Progenitor cell of endocrine pancreas (in vitro differentiated cells): ENCODE measurements around the gene DMBX1. TPM values are rescaled to one million over a fixed set of nuclear protein-coding genes. Genes with fewer than 3 reads are reported as not detected.

Experiments used
- DNase-seq: peaks from one replicate; pipeline ENCODE4 v3.0.0; 2021; ENCODE audit warnings: low spot score; ENCODE audit not compliant: unreplicated experiment
- H3K27ac Mint-ChIP-seq: 2 replicates; pipeline ENCODE4 v1.8.0; 2021; ENCODE audit warnings: mild to moderate bottlenecking, moderate library complexity, mixed read lengths
- H3K27me3 Mint-ChIP-seq: 2 replicates; pipeline ENCODE4 v1.8.0; 2021; ENCODE audit warnings: mixed read lengths
- H3K36me3 Mint-ChIP-seq: 2 replicates; pipeline ENCODE4 v1.8.0; 2022; ENCODE audit warnings: mixed read lengths; ENCODE audit not compliant: insufficient read depth
- H3K4me1 Mint-ChIP-seq: 2 replicates; pipeline ENCODE4 v1.8.0; 2021; ENCODE audit warnings: low read depth, mixed read lengths
- H3K4me3 Mint-ChIP-seq: 2 replicates; pipeline ENCODE4 v1.8.0; 2021; ENCODE audit warnings: low read depth, mild to moderate bottlenecking, moderate library complexity, mixed read lengths
- H3K9me3 Mint-ChIP-seq: 2 replicates; pipeline ENCODE4 v1.8.0; 2021; ENCODE audit warnings: low read depth, mixed read lengths
- CTCF ChIP-seq: fragments of 200-600 bp; sonication (generic); IDR thresholded peaks from one replicate; pipeline ENCODE4 v1.5.0; 2021; ENCODE audit warnings: antibody characterized with exemption, mild to moderate bottlenecking; ENCODE audit not compliant: unreplicated experiment
- total RNA-seq: library from RNA; stranded (reverse); gene quantifications from 2 replicates; pipeline ENCODE4 v1.2.1, GENCODE V29; 2021

The DMBX1 gene
- total RNA-seq, 1 donor from 2014 or later: not detected

GRCh38 chr1:46466477-46467182 is 23.0 kb upstream of the DMBX1 start:
- no peaks in the 10 kb centered on the region for H3K9me3 Mint-ChIP-seq
- no peak overlapping the region for H3K27ac Mint-ChIP-seq
- peak overlapping the region; percentile 67 for H3K4me3 Mint-ChIP-seq
- TF ChIP-seq CTCF: no peak
- DNase-seq: no peak
- peaks cover 13% of the 10 kb centered on the region for H3K4me1 Mint-ChIP-seq
- no peaks in the 10 kb centered on the region for H3K36me3 Mint-ChIP-seq
- H3K27me3 Mint-ChIP-seq: peaks cover 91% of the 10 kb centered on the region

- H3K27ac Mint-ChIP-seq: peak overlapping the region; percentile 73
- no peak for DNase-seq
- H3K27me3 Mint-ChIP-seq: peaks cover 89% of the 10 kb centered on the region
- no peak for TF ChIP-seq CTCF
- H3K4me1 Mint-ChIP-seq: peaks cover 10% of the 10 kb centered on the region
- no peaks in the 10 kb centered on the region for H3K36me3 Mint-ChIP-seq
- H3K9me3 Mint-ChIP-seq: no peaks in the 10 kb centered on the region
- H3K4me3 Mint-ChIP-seq: peak overlapping the region; percentile 67
Observed at GRCh38 chr1:46467183-46467504, 22.5 kb upstream of the DMBX1 start.

- no peaks in the 10 kb centered on the region for H3K9me3 Mint-ChIP-seq
- no peak for TF ChIP-seq CTCF
- no peak overlapping the region for H3K4me3 Mint-ChIP-seq
- H3K27ac Mint-ChIP-seq: no peak overlapping the region
- peaks cover 89% of the 10 kb centered on the region for H3K27me3 Mint-ChIP-seq
- no peaks in the 10 kb centered on the region for H3K36me3 Mint-ChIP-seq
- no peak for DNase-seq
- H3K4me1 Mint-ChIP-seq: peaks cover 7% of the 10 kb centered on the region
Observed at GRCh38 chr1:46469881-46470280, 19.8 kb upstream of the DMBX1 start.

- no peak for TF ChIP-seq CTCF
- peaks cover 88% of the 10 kb centered on the region for H3K27me3 Mint-ChIP-seq
Observed at GRCh38 chr1:46471848-46472492, 17.7 kb upstream of the DMBX1 start.

GRCh38 chr1:46472498-46473181 is 17.0 kb upstream of the DMBX1 start:
- peaks cover 85% of the 10 kb centered on the region for H3K27me3 Mint-ChIP-seq
- H3K4me3 Mint-ChIP-seq: no peak overlapping the region
- H3K27ac Mint-ChIP-seq: no peak overlapping the region
- H3K9me3 Mint-ChIP-seq: no peaks in the 10 kb centered on the region
- no peak for TF ChIP-seq CTCF
- H3K4me1 Mint-ChIP-seq: peaks cover 2% of the 10 kb centered on the region
- H3K36me3 Mint-ChIP-seq: no peaks in the 10 kb centered on the region
- no peak for DNase-seq

More at GRCh38 chr1:46471848-46472492, 17.7 kb upstream of the DMBX1 start:
- Mint-ChIP-seq H3K4me3 (no peak overlapping the region), H3K36me3 (no peaks in the 10 kb centered on the region), H3K9me3 (no peaks in the 10 kb centered on the region), H3K4me1 (peaks cover 3% of the 10 kb centered on the region), H3K27ac (no peak overlapping the region)
- DNase-seq: no peak
